Measurements from ENCODE around the gene ATAD1. TPM values are rescaled to one million over a fixed set of nuclear protein-coding genes. Genes with fewer than 3 reads are reported as not detected.

ATAD1 gene
- polyA plus RNA-seq, 3 donors, result 6.3 to 13.2 (median 10.2) TPM

DNA sequence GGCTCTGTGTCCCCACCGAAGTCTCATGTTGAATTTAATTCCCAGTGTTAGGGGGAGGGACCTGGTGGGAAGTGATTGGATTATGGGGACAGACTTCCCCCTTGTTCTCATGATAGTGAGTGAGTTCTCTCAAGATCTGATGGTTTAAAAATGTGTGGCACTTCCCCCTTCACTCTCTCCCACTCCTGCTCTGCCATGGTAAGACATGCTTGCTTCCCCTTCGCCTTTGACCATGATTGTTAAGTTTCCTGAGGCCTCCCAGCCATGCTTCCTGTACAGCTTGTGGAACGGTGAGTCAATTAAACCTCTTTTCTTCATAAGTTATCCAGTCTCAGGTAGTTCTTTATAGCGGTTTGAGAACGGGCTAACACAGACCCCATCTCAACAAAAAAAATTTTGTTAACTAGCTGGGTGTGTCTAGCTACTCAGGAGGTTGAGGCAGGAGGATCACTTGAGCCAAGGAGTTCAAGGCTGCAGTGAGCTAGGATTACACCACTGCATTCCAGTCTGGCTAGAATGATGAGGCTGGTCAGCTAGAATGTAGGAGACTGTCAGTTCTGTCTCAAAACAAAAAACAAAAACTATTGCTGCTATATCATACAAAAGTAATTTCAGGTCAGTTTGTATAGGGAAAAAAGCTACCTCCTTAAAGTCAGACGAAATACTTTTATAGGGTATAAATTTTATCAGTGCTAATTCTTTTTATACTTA lies 57.7 kb downstream of the ATAD1 start:
- Mint-ChIP-seq H3K4me3 (no peak overlapping the region), H3K4me1 (peaks cover 33% of the 10 kb centered on the region), H3K27me3 (ENCODE audit: low read depth in 3 of 3) (no peaks in the 10 kb centered on the region), H3K36me3 (peaks cover 27 to 29% of the 10 kb centered on the region in 2 donors), H3K9me3 (no peaks in the 10 kb centered on the region), H3K27ac (peak overlapping the region; percentile 76 to 87 (median 80))
- Histone ChIP-seq H3K27me3 (ENCODE audit: control insufficient read depth in 2 of 2, insufficient read depth in 2 of 2, low read length in 2 of 2) (no peaks in the 10 kb centered on the region), H3K36me3 (replicated peaks in 1 of 2; ENCODE audit: control insufficient read depth in 1 of 2, insufficient read depth in 2 of 2, low read length in 2 of 2) (peaks cover 17 to 18% of the 10 kb centered on the region in 2 donors), H3K79me2 (ENCODE audit: insufficient read depth, low read length) (no peaks in the 10 kb centered on the region), H3K4me2 (replicated peaks; ENCODE audit: extremely low read depth, low read length, poor library complexity, severe bottlenecking) (peak overlapping the region; percentile 18), H3K9ac (ENCODE audit: insufficient read depth, low read length, poor library complexity, severe bottlenecking) (no peak overlapping the region), H2AFZ (ENCODE audit: insufficient read depth, low read depth, low read length, poor library complexity, severe bottlenecking) (no peak overlapping the region), H3K4me1 (ENCODE audit: control insufficient read depth in 1 of 2, insufficient read depth in 2 of 2, low read length in 2 of 2) (peaks cover 19 to 21% of the 10 kb centered on the region in 2 donors), H3K9me3 (replicated peaks in 1 of 2; ENCODE audit: control insufficient read depth in 1 of 2, insufficient read depth in 1 of 2, low read length in 2 of 2) (no peaks in the 10 kb centered on the region), H3K27ac (ENCODE audit: low read depth in 1 of 2, low read length in 2 of 2) (peak overlapping the region; percentile 11 to 47), H4K20me1 (ENCODE audit: insufficient read depth, low read length) (no peaks in the 10 kb centered on the region), H3K4me3 (replicated peaks in 1 of 3; ENCODE audit: low read depth in 2 of 3, low read length in 3 of 3) (no peak overlapping the region)
- intact Hi-C loops (cut with micrococcal nuclease), result no loop called here
- TF ChIP-seq, protein P1, sequence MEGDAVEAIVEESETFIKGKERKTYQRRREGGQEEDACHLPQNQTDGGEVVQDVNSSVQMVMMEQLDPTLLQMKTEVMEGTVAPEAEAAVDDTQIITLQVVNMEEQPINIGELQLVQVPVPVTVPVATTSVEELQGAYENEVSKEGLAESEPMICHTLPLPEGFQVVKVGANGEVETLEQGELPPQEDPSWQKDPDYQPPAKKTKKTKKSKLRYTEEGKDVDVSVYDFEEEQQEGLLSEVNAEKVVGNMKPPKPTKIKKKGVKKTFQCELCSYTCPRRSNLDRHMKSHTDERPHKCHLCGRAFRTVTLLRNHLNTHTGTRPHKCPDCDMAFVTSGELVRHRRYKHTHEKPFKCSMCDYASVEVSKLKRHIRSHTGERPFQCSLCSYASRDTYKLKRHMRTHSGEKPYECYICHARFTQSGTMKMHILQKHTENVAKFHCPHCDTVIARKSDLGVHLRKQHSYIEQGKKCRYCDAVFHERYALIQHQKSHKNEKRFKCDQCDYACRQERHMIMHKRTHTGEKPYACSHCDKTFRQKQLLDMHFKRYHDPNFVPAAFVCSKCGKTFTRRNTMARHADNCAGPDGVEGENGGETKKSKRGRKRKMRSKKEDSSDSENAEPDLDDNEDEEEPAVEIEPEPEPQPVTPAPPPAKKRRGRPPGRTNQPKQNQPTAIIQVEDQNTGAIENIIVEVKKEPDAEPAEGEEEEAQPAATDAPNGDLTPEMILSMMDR (IDR thresholded peaks at IDR 0.05), result no peak
- DNase-seq, result peak; percentile 32 to 85 (median 69)
- 0% methylated on average over 2 of the region's 6 CpGs for WGBS (ENCODE audit: insufficient coverage)

DNA sequence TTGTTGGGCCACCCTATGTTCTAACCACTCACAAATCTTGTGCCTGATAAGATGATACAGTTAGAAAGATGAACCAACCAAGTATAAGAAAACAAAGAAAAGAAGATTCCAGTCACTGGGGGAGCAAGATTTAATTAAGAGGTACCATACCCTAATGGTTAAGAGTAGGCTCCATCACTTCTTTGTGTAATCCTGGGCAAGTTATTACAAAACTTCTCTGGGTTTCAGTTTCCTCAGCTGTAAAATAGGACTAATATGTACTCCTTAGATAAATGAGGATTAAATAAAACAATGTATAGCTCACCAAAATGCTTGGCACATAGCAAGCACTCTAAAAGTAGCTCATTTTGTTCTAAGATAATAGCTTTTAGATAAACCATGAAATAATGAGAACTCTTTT lies 58.5 kb downstream of the ATAD1 start:
- Mint-ChIP-seq H3K36me3 (peaks cover 25% of the 10 kb centered on the region in 2 donors), H3K27ac (peak overlapping the region in 5 of 7 donors; percentile 3 to 82 (median 62)), H3K4me3 (no peak overlapping the region), H3K4me1 (peaks cover 33% of the 10 kb centered on the region), H3K27me3 (ENCODE audit: low read depth in 3 of 3) (no peaks in the 10 kb centered on the region), H3K9me3 (no peaks in the 10 kb centered on the region)
- Histone ChIP-seq H3K4me3 (replicated peaks in 1 of 3; ENCODE audit: low read depth in 2 of 3, low read length in 3 of 3) (no peak overlapping the region), H3K27ac (ENCODE audit: low read depth in 1 of 2, low read length in 2 of 2) (peak overlapping the region in 1 of 2 donors; percentile 47), H2AFZ (ENCODE audit: insufficient read depth, low read depth, low read length, poor library complexity, severe bottlenecking) (no peak overlapping the region), H4K20me1 (ENCODE audit: insufficient read depth, low read length) (no peaks in the 10 kb centered on the region), H3K79me2 (ENCODE audit: insufficient read depth, low read length) (no peaks in the 10 kb centered on the region), H3K4me1 (ENCODE audit: control insufficient read depth in 1 of 2, insufficient read depth in 2 of 2, low read length in 2 of 2) (peaks cover 19 to 21% of the 10 kb centered on the region in 2 donors), H3K27me3 (ENCODE audit: control insufficient read depth in 2 of 2, insufficient read depth in 2 of 2, low read length in 2 of 2) (no peaks in the 10 kb centered on the region), H3K9me3 (replicated peaks in 1 of 2; ENCODE audit: control insufficient read depth in 1 of 2, insufficient read depth in 1 of 2, low read length in 2 of 2) (no peaks in the 10 kb centered on the region), H3K9ac (ENCODE audit: insufficient read depth, low read length, poor library complexity, severe bottlenecking) (no peak overlapping the region), H3K36me3 (replicated peaks in 1 of 2; ENCODE audit: control insufficient read depth in 1 of 2, insufficient read depth in 2 of 2, low read length in 2 of 2) (peaks cover 16 to 24% of the 10 kb centered on the region in 2 donors), H3K4me2 (replicated peaks; ENCODE audit: extremely low read depth, low read length, poor library complexity, severe bottlenecking) (no peak overlapping the region)
- TF ChIP-seq, protein P1 (IDR thresholded peaks at IDR 0.05), result no peak
- DNase-seq, result peak in 1 of 3 donors; percentile 18
- intact Hi-C loops (cut with micrococcal nuclease), result loop anchor here in 1 of 2 donors (5.0 kb wide), 1 partner anchor 102 kb away; the partner anchor contains the start of gene PAPSS2

All from CD14-positive monocyte (primary cell).